H9 (cell line): ENCODE results near the gene WFDC2. TPM values are rescaled to one million over a fixed set of nuclear protein-coding genes. Genes with fewer than 3 reads are reported as not detected.

Experiments used
- DNase-seq: peaks from one replicate; pipeline ENCODE4 v3.0.0-alpha.2; 2017
- H2AFZ ChIP-seq: one replicate; pipeline ENCODE4 v1.6.1; 2013; ENCODE audit warnings: mild to moderate bottlenecking, low read length, control low read depth, moderate library complexity
- H2AK5ac ChIP-seq: 2 replicates; pipeline ENCODE4 v1.6.1; 2013; ENCODE audit warnings: low read length, control low read depth, mixed read lengths; ENCODE audit not compliant: insufficient read length
- H2BK120ac ChIP-seq: one replicate; pipeline ENCODE4 v1.6.1; 2013; ENCODE audit warnings: low read depth, mild to moderate bottlenecking, low read length, control low read depth, inconsistent platforms; ENCODE audit not compliant: poor library complexity, severe bottlenecking
- H2BK12ac ChIP-seq: 2 replicates; pipeline ENCODE4 v1.6.1; 2013; ENCODE audit warnings: low read length, control low read depth, mixed read lengths, low read depth; ENCODE audit not compliant: insufficient read length
- H2BK15ac ChIP-seq: 2 replicates; pipeline ENCODE4 v1.6.1; 2013; ENCODE audit warnings: low read depth, low read length, control low read depth
- H2BK20ac ChIP-seq: one replicate; pipeline ENCODE4 v1.6.1; 2013; ENCODE audit warnings: low read depth, mild to moderate bottlenecking, low read length, control low read depth, inconsistent platforms; ENCODE audit not compliant: poor library complexity, severe bottlenecking
- H2BK5ac ChIP-seq: 2 replicates; pipeline ENCODE4 v1.6.1; 2013; ENCODE audit warnings: low read length, control low read depth, mixed read lengths; ENCODE audit not compliant: insufficient read length
- H3K14ac ChIP-seq: 2 replicates; pipeline ENCODE4 v1.6.1; 2013; ENCODE audit warnings: low read length, control low read depth; ENCODE audit not compliant: insufficient read depth
- H3K18ac ChIP-seq: 2 replicates; pipeline ENCODE4 v1.6.1; 2013; ENCODE audit warnings: low read depth, mild to moderate bottlenecking, mixed read lengths, low read length, control low read depth; ENCODE audit not compliant: insufficient read length
- H3K23ac ChIP-seq: 2 replicates; pipeline ENCODE4 v1.6.1; 2013; ENCODE audit warnings: low read length, control low read depth, mixed read lengths, low read depth; ENCODE audit not compliant: insufficient read length
- H3K23me2 ChIP-seq: 2 replicates; pipeline ENCODE4 v1.6.1; 2013; ENCODE audit warnings: low read depth, mild to moderate bottlenecking, mixed read lengths, low read length, control low read depth; ENCODE audit not compliant: insufficient read length, poor library complexity, severe bottlenecking
- H3K27ac ChIP-seq: 2 replicates; pipeline ENCODE4 v1.5.1; 2013; ENCODE audit warnings: low read length, control low read depth, mixed read lengths, low read depth; ENCODE audit not compliant: insufficient read length
- H3K27me3 ChIP-seq: 2 replicates; pipeline ENCODE4 v1.6.1; 2013; ENCODE audit warnings: low read length, control low read depth, inconsistent platforms; ENCODE audit not compliant: insufficient read depth
- H3K4ac ChIP-seq: 2 replicates; pipeline ENCODE4 v1.6.1; 2013; ENCODE audit warnings: low read depth, mild to moderate bottlenecking, control low read depth, inconsistent platforms, low read length, moderate library complexity
- H3K4me1 ChIP-seq: 2 replicates; pipeline ENCODE4 v1.6.1; 2013; ENCODE audit warnings: low read length, control low read depth, inconsistent platforms; ENCODE audit not compliant: insufficient read depth
- H3K4me2 ChIP-seq: 2 replicates; pipeline ENCODE4 v1.6.1; 2013; ENCODE audit warnings: low read length, control low read depth, mixed read lengths; ENCODE audit not compliant: insufficient read length, insufficient read depth
- H3K56ac ChIP-seq: 2 replicates; pipeline ENCODE4 v1.6.1; 2013; ENCODE audit warnings: low read depth, mild to moderate bottlenecking, mixed read lengths, low read length, control low read depth; ENCODE audit not compliant: insufficient read length
- H3K79me1 ChIP-seq: 2 replicates; pipeline ENCODE4 v1.6.1; 2013; ENCODE audit warnings: low read depth, mild to moderate bottlenecking, moderate library complexity, low read length, control low read depth, inconsistent platforms; ENCODE audit not compliant: insufficient read depth, poor library complexity, severe bottlenecking
- H3K79me2 ChIP-seq: 2 replicates; pipeline ENCODE4 v1.6.1; 2013; ENCODE audit warnings: low read length, control low read depth, inconsistent platforms; ENCODE audit not compliant: insufficient read depth
- H3K9ac ChIP-seq: 2 replicates; pipeline ENCODE4 v1.6.1; 2013; ENCODE audit warnings: low read length, control low read depth, mixed read lengths; ENCODE audit not compliant: insufficient read length; ENCODE audit errors: extremely low read depth
- H3K9me3 ChIP-seq: one replicate; pipeline ENCODE4 v1.6.1; 2013; ENCODE audit warnings: low read depth, low read length, inconsistent platforms; ENCODE audit not compliant: control insufficient read depth
- H3T11ph ChIP-seq: one replicate; pipeline ENCODE4 v1.6.1; 2013; ENCODE audit warnings: mild to moderate bottlenecking, low read length, control low read depth, inconsistent platforms
- H4K20me1 ChIP-seq: one replicate; pipeline ENCODE4 v1.6.1; 2013; ENCODE audit not compliant: control insufficient read depth, insufficient read length, insufficient read depth
- H4K5ac ChIP-seq: 2 replicates; pipeline ENCODE4 v1.6.1; 2013; ENCODE audit warnings: low read depth, mild to moderate bottlenecking, mixed read lengths, low read length, control low read depth; ENCODE audit not compliant: insufficient read length
- H4K8ac ChIP-seq: replicated peaks from 2 replicates; pipeline ENCODE4 v1.6.1; 2013; ENCODE audit warnings: low read length, control low read depth, mixed read lengths, low read depth; ENCODE audit not compliant: insufficient read length
- H4K91ac ChIP-seq: 2 replicates; pipeline ENCODE4 v1.6.1; 2013; ENCODE audit warnings: low read depth, mild to moderate bottlenecking, moderate library complexity, mixed read lengths, low read length, control low read depth; ENCODE audit not compliant: insufficient read length
- H3K27ac Mint-ChIP-seq, 3 experiments: 2 replicates in 2 of 3; 3 replicates in 1 of 3; pipeline ENCODE4 v1.8.0; 2020 to 2021; ENCODE audit warnings: mixed read lengths in 3 of 3, mild to moderate bottlenecking in 1 of 3, moderate library complexity in 1 of 3
- H3K27me3 Mint-ChIP-seq: 2 replicates; pipeline ENCODE4 v1.8.0; 2021; ENCODE audit warnings: low read depth, mild to moderate bottlenecking, moderate library complexity, mixed read lengths
- H3K36me3 Mint-ChIP-seq, 3 experiments: 2 replicates in 2 of 3; 3 replicates in 1 of 3; pipeline ENCODE4 v1.8.0; 2020 to 2021; ENCODE audit warnings: low read depth in 3 of 3, mixed read lengths in 3 of 3; ENCODE audit not compliant: insufficient read depth in 1 of 3
- H3K4me1 Mint-ChIP-seq, 2 experiments: 2 replicates each; pipeline ENCODE4 v1.8.0; 2020; ENCODE audit warnings: mixed read lengths in 2 of 2
- H3K4me3 Mint-ChIP-seq, 2 experiments: 2 replicates in 1 of 2; 3 replicates in 1 of 2; pipeline ENCODE4 v1.8.0; 2020 to 2021; ENCODE audit warnings: mild to moderate bottlenecking in 2 of 2, mixed read lengths in 2 of 2, moderate library complexity in 1 of 2
- H3K9me3 Mint-ChIP-seq, 2 experiments: 2 replicates in 1 of 2; 3 replicates in 1 of 2; pipeline ENCODE4 v1.8.0; 2020; ENCODE audit warnings: mild to moderate bottlenecking in 2 of 2, mixed read lengths in 2 of 2, moderate library complexity in 1 of 2
- WGBS: extraction: QIAGEN DNeasy Blood & Tissue Kit; methylation state at CpG from one replicate; pipeline ENCODE4 v1.1.7; 2013; ENCODE audit warnings: missing lambda C conversion rate, low lambda C conversion rate, mixed read lengths; ENCODE audit not compliant: insufficient read length; ENCODE audit errors: extremely low coverage; 5-methylcytosine and 5-hydroxymethylcytosine counted together
- total RNA-seq: library from RNA; stranded (reverse); gene quantifications from 2 replicates; pipeline ENCODE4 v1.2.1, GENCODE V29; 2021
- TF ChIP-seq, protein P1 (sequence below): fragments of 200-600 bp; sonication (generic); conservative IDR thresholded peaks from 3 replicates; pipeline ENCODE4 v1.8.0; 2021; ENCODE audit warnings: antibody characterized with exemption, mild to moderate bottlenecking

WFDC2 gene
- total RNA-seq, 1 experiment from 2014 or later = 57.1 TPM

DNA sequence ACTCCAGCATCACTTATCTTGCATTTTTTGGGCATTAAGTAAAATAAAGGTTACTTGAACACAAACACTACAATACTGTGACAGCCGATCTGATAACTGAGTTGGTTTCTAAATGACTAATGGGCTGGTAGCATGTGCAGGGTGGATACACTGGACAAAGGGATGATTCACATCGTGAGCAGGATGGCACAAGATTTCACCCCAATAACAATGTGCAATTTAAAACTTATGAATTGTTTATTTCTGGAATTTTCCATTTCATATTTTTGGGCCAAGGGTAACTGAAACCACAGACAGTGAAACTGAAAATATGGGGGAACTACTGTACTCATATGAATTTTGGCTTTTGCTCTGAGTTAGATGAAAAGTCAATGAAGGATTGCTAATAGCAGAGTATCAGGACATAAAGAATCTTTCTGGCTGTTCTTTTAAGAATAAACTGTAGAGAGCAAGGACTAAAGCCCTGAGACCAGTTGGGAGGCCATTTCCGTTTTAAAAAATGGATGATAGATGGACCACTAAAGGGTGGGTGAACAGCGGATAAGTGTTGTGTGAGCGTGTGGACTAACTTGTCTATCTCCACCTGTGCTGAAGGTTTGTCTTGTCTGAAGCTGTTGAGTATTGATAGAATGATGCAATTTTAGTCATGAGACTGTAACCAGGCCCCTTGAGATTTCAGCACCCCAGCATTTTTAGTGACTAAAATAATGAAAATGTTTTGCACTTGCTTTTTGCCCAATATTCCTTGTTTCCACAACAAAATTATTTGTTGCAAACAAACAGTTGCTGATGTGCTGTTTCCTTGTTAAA lies 37.7 kb downstream of the WFDC2 start:
- no peak overlapping the region for H4K8ac ChIP-seq
- H3K27me3 ChIP-seq = no peaks in the 10 kb centered on the region
- H2BK120ac ChIP-seq = no peak overlapping the region
- Mint-ChIP-seq H3K27ac (no peak overlapping the region), H3K4me1 (no peaks in the 10 kb centered on the region), H3K9me3 (no peaks in the 10 kb centered on the region), H3K4me3 (no peak overlapping the region), H3K27me3 (no peaks in the 10 kb centered on the region; the same call in none of the 2 replicates), H3K36me3 (no peaks in the 10 kb centered on the region)
- no peaks in the 10 kb centered on the region for H3K79me1 ChIP-seq
- no peak overlapping the region for H3K4ac ChIP-seq
- H3K23me2 ChIP-seq = no peaks in the 10 kb centered on the region
- H3K79me2 ChIP-seq = no peaks in the 10 kb centered on the region
- no peak overlapping the region for H2BK5ac ChIP-seq
- H4K5ac ChIP-seq = no peak overlapping the region
- H3K4me1 ChIP-seq = no peaks in the 10 kb centered on the region
- H2BK15ac ChIP-seq = no peak overlapping the region
- H3K18ac ChIP-seq = no peak overlapping the region
- no peak for DNase-seq
- H2AK5ac ChIP-seq = no peak overlapping the region
- no peak overlapping the region for H3K4me2 ChIP-seq
- no peak overlapping the region for H3K56ac ChIP-seq
- H2AFZ ChIP-seq = no peak overlapping the region
- H3K27ac ChIP-seq = no peak overlapping the region
- H3K9ac ChIP-seq = no peak overlapping the region
- no peak overlapping the region for H2BK12ac ChIP-seq
- no peaks in the 10 kb centered on the region for H4K20me1 ChIP-seq
- no peaks in the 10 kb centered on the region for H3K9me3 ChIP-seq
- TF ChIP-seq, protein P1, sequence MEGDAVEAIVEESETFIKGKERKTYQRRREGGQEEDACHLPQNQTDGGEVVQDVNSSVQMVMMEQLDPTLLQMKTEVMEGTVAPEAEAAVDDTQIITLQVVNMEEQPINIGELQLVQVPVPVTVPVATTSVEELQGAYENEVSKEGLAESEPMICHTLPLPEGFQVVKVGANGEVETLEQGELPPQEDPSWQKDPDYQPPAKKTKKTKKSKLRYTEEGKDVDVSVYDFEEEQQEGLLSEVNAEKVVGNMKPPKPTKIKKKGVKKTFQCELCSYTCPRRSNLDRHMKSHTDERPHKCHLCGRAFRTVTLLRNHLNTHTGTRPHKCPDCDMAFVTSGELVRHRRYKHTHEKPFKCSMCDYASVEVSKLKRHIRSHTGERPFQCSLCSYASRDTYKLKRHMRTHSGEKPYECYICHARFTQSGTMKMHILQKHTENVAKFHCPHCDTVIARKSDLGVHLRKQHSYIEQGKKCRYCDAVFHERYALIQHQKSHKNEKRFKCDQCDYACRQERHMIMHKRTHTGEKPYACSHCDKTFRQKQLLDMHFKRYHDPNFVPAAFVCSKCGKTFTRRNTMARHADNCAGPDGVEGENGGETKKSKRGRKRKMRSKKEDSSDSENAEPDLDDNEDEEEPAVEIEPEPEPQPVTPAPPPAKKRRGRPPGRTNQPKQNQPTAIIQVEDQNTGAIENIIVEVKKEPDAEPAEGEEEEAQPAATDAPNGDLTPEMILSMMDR = no peak
- no peak overlapping the region for H2BK20ac ChIP-seq
- H3T11ph ChIP-seq = no peak overlapping the region
- WGBS = no CpG with 5 or more reads among the region's 5 CpGs
- H4K91ac ChIP-seq = no peak overlapping the region
- H3K23ac ChIP-seq = no peak overlapping the region
- H3K14ac ChIP-seq = no peak overlapping the region
